Measurements from ENCODE around the gene SEZ6.

Gene SEZ6

DNA sequence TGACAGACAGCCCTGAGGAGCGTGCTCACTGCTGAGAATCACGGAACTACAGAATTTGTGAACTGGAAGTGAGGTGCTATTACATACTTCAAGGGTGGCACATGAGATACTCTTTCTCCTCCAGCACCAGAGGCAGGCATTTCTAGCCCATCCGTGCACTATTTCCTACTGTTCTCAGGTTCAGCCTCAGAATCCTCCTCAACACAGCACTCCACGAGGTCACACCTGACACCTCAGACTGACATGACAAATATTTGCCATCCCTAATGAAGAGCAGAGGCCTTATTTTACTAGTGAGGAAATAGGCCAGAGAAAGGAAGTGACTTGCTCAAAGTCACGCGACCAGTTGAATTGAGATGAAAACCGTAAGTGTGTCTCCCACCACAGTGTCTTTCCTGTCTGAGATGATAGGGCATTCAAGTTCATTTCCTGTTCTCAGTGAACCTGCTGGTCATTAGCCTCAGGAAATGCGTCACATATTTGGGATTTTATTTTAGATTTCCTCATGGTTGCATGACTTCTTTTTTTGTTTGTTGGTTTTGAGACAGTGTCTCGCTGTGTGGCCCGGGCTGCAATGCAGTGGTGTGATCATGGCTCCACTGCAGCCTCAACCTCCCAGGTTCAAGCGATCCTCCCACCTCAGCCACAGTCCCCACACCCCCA is 23.6 kb downstream of the SEZ6 start:
- H3K27ac ChIP-seq = no peak overlapping the region
- no peak for TF ChIP-seq CTCF (conservative IDR thresholded peaks at IDR 0.05)

DNA sequence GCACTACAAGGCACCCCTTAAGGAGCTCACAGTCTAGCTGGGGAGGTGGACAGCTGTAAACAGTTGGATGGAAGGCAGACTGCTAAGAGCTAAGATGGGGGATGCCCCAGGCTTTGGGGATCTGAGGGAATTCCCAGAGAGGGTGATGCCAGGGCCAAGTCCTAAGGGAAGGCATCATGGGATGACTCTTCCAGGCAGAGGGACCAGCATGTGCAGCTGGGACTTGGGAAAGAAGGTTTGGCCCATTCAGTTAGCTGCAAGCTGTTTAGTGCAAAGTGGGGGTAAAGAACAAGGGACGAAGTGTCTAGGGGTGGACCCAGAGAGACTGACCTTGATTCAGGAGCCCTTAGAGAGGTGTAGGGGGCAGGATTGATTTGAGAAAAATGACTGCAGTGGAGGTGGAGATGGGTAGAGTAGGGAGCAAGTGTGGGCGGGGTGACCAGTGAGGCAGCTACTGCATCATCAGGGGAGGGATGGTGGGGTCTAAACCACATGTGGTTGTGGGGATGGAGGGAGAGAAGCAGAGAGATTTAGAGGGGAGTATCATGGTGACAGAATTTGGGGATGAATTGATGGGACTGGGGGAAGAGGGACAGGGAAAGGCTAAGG is 27.4 kb downstream of the SEZ6 start:
- H3K27ac ChIP-seq = no peak overlapping the region
- TF ChIP-seq CTCF (conservative IDR thresholded peaks at IDR 0.05) = no peak

DNA sequence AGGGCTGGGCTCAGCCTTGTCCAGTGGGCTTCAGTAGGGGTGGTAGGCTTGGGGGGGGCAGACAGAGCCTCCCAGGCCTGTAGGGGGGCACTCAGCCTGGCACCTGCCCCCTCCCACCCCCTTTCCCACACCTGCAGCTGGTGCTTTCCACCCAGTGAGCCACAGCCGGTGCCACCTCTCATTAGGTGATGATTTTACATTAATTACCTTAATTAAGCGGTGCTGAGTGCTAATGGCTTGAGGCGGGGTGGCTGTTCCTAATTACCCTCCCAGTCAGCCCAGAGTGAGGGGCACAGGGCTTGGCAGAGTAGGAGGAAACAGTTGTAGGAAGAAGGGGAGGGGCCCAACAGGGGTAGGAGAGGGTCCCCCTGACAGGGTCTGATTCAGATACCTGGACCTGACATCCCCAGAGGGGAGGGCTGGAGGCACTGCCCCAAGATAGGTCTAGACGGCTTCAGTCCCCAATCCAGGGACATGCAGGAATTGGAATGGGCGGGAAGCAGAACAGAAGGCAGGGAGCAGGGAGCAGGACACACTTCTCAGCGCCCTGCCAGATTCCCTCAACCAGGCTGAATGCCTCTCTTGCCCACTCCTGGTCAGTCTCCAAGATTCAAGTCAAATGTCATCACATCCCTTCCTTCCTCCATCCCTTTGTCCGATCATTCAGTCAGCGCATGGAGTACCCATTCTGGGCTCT is 28.0 kb downstream of the SEZ6 start:
- TF ChIP-seq CTCF (conservative IDR thresholded peaks at IDR 0.05) = no peak
- no peak overlapping the region for H3K27ac ChIP-seq

GRCh38 chr17:28975646-28976045 is 30.2 kb downstream of the SEZ6 start:
- H3K27ac ChIP-seq = no peak overlapping the region
- no peak for TF ChIP-seq CTCF (conservative IDR thresholded peaks at IDR 0.05)

- no peak for TF ChIP-seq CTCF (conservative IDR thresholded peaks at IDR 0.05)
- no peak overlapping the region for H3K27ac ChIP-seq
These were observed 30.8 kb downstream of the SEZ6 start for GRCh38 chr17:28975031-28975430.

- no peak for TF ChIP-seq CTCF (conservative IDR thresholded peaks at IDR 0.05)
- H3K27ac ChIP-seq = no peak overlapping the region
These were observed 31.4 kb downstream of the SEZ6 start for GRCh38 chr17:28974451-28974850.

DNA sequence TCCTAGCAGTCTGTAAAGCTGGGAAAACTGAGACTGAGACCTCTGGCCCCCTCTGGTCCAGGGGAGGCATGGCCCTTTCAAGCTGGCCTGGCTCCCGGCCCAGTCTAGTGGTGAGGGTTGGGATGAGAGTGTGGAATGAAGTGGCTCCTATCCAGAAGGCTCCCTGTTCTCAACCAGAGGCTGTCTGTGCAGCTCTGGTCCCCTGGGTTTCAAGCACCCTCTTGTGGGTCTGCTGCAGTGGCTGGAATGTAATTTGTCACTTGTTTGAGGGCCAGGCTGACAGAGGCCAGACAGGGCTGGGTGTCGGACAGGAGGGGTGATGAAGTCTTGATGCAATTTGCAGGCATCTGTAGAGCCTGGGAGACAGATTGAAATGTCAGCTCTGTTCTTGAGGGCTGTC is 32.4 kb downstream of the SEZ6 start:
- H3K27ac ChIP-seq = no peak overlapping the region
- TF ChIP-seq CTCF (conservative IDR thresholded peaks at IDR 0.05) = no peak
